GM12878 (cell line): Measurements from ENCODE around the gene INHBA. TPM values are rescaled to one million over a fixed set of nuclear protein-coding genes. Genes with fewer than 3 reads are reported as not detected.

Experiments
- ATAC-seq: fragments of 200-7000 bp; cut with Tn5 transposase; 3 replicates; pipeline ENCODE4 v1.9.1; 2020; ENCODE audit warnings: mild to moderate bottlenecking, moderate library complexity
- BruUV-seq: library from RNA; stranded (reverse); fragments of 400-500 nt; replicated peaks from 2 replicates; lab custom pipeline; 2021; lab: Mats Ljungman, UMichigan
- CTCF ChIA-PET: fragments of 300-600 bp; sonication (Branson Sonifier 250); formaldehyde crosslinking; extraction: SDS; loops from one replicate; lab custom pipeline; 2021; ENCODE audit warnings: inconsistent platforms; lab: Yijun Ruan, JAX
- POLR2A ChIA-PET: fragments of 350-600 bp; formaldehyde crosslinking; extraction: SDS; loops from one replicate; lab custom pipeline; 2021; ENCODE audit warnings: inconsistent platforms; lab: Charles Lee
- RAD21 ChIA-PET: fragments of 300-600 bp; sonication (Branson Sonifier 250); formaldehyde crosslinking; loops from one replicate; lab custom pipeline; 2023; ENCODE audit warnings: antibody characterized with exemption; ENCODE audit not compliant: unreplicated experiment; lab: Charles Lee
- SMC1A ChIA-PET: fragments of 300-600 bp; sonication (Branson Sonifier 250); formaldehyde crosslinking; loops from one replicate; lab custom pipeline; 2023; ENCODE audit not compliant: unreplicated experiment, uncharacterized antibody; lab: Charles Lee
- DNase-seq: peaks from one replicate; pipeline ENCODE4 v3.0.0-alpha.2; 2011; ENCODE audit warnings: low read depth, low spot score
- FAIRE-seq: peaks from 3 replicates; lab custom pipeline; 2011; peaks lifted over from hg19 to GRCh38; lab: Jason Lieb, UNC
- H2AFZ ChIP-seq: 2 replicates; pipeline ENCODE4 v1.6.0; 2011; ENCODE audit warnings: low read depth, low read length, control low read depth; ENCODE audit not compliant: control insufficient read depth
- H3K27ac ChIP-seq: 2 replicates; pipeline ENCODE4 v1.5.1; 2011; ENCODE audit warnings: control low read depth; ENCODE audit not compliant: control insufficient read depth, insufficient read depth
- H3K27me3 ChIP-seq, 2 experiments: replicated peaks in 1 of 2; 2 replicates each; pipeline versions ENCODE4 v1.6.0 to v1.6.1; 2011; ENCODE audit warnings: low read length in 1 of 2; ENCODE audit not compliant: control insufficient read depth in 2 of 2, insufficient read depth in 2 of 2
- H3K36me3 ChIP-seq, 2 experiments: 2 replicates each; pipeline ENCODE4 v1.5.1; 2011; ENCODE audit warnings: low read length in 1 of 2; ENCODE audit not compliant: control insufficient read depth in 2 of 2, insufficient read depth in 2 of 2
- H3K4me1 ChIP-seq: 2 replicates; pipeline ENCODE4 v1.6.1; 2011; ENCODE audit warnings: mild to moderate bottlenecking, low read length, moderate library complexity, mixed read lengths; ENCODE audit not compliant: control insufficient read depth, insufficient read depth
- H3K4me2 ChIP-seq: 2 replicates; pipeline ENCODE4 v1.6.0; 2011; ENCODE audit warnings: control low read depth; ENCODE audit not compliant: control insufficient read depth, insufficient read depth
- H3K4me3 ChIP-seq: fragments of 200-600 bp; sonication (generic); 2 replicates; pipeline ENCODE4 v1.5.1; 2016
- H3K79me2 ChIP-seq: 2 replicates; pipeline ENCODE4 v1.6.0; 2011; ENCODE audit warnings: low read length; ENCODE audit not compliant: control insufficient read depth, insufficient read depth
- H3K9ac ChIP-seq: 2 replicates; pipeline ENCODE4 v1.8.0; 2011; ENCODE audit warnings: low read length, control low read depth, mixed read lengths; ENCODE audit not compliant: control insufficient read depth, insufficient read depth
- H3K9me3 ChIP-seq: replicated peaks from 3 replicates; pipeline ENCODE4 v1.5.1; 2011; ENCODE audit warnings: mild to moderate bottlenecking, low read length; ENCODE audit not compliant: control insufficient read depth, insufficient read depth
- H4K20me1 ChIP-seq: 2 replicates; pipeline ENCODE4 v1.6.0; 2011; ENCODE audit not compliant: control insufficient read depth, insufficient read depth
- BCL11A ChIP-seq: IDR thresholded peaks from 2 replicates; pipeline ENCODE4 v1.6.1; 2011; ENCODE audit warnings: low read depth, low read length
- CUX1 ChIP-seq: IDR thresholded peaks from 2 replicates; pipeline ENCODE4 v1.6.1; 2012; ENCODE audit warnings: improper control_type of control experiment, low read depth, low read length; ENCODE audit not compliant: insufficient replicate concordance
- EGR1 ChIP-seq, 2 experiments: IDR thresholded peaks; 1 replicate in 1 of 2; 2 replicates in 1 of 2; pipeline ENCODE4 v1.6.1; 2011 to 2012; ENCODE audit warnings: low read depth in 2 of 2, low read length in 2 of 2, borderline replicate concordance in 1 of 2, mild to moderate bottlenecking in 1 of 2, moderate library complexity in 1 of 2
- FOS ChIP-seq: IDR thresholded peaks from 3 replicates; pipeline ENCODE4 v1.6.1; 2011; ENCODE audit warnings: borderline replicate concordance; ENCODE audit not compliant: insufficient read length; ENCODE audit errors: extremely low read depth
- FOXK2 ChIP-seq: fragments of 450-650 bp; IDR thresholded peaks from 2 replicates; pipeline ENCODE4 v1.6.1; 2017; ENCODE audit warnings: mild to moderate bottlenecking, moderate library complexity
- GATAD2B ChIP-seq: fragments of 450-650 bp; conservative IDR thresholded peaks from 2 replicates; pipeline ENCODE4 v1.6.1; 2017; ENCODE audit warnings: low read depth, mild to moderate bottlenecking, moderate library complexity
- IKZF2 ChIP-seq, 2 experiments: fragments of 450-650 bp; IDR thresholded peaks; 2 replicates each; pipeline ENCODE4 v1.6.1; 2017; ENCODE audit warnings: mild to moderate bottlenecking in 2 of 2, moderate library complexity in 2 of 2
- KDM1A ChIP-seq: fragments of 200-600 bp; sonication (generic); IDR thresholded peaks from 2 replicates; pipeline ENCODE4 v1.6.1; 2016; ENCODE audit warnings: borderline replicate concordance
- KLF5 ChIP-seq: fragments of 450-650 bp; IDR thresholded peaks from 2 replicates; pipeline ENCODE4 v1.6.1; 2014; ENCODE audit warnings: mild to moderate bottlenecking; ENCODE audit not compliant: partially characterized antibody
- LARP7 ChIP-seq: fragments of 450-650 bp; IDR thresholded peaks from 2 replicates; pipeline ENCODE4 v1.6.1; 2017; ENCODE audit warnings: mild to moderate bottlenecking
- NR2C2 ChIP-seq: IDR thresholded peaks from 2 replicates; pipeline ENCODE4 v1.6.1; 2011; ENCODE audit warnings: borderline replicate concordance, low read depth; ENCODE audit not compliant: control insufficient read depth, insufficient read length
- NR2F1 ChIP-seq: fragments of 450-650 bp; conservative IDR thresholded peaks from 2 replicates; pipeline ENCODE4 v1.6.1; 2017; ENCODE audit warnings: mild to moderate bottlenecking
- PAX8 ChIP-seq: fragments of 450-650 bp; IDR thresholded peaks from 2 replicates; pipeline ENCODE4 v1.6.1; 2017; ENCODE audit warnings: mild to moderate bottlenecking, moderate library complexity
- RBBP5 ChIP-seq: fragments of 200-600 bp; sonication (generic); conservative IDR thresholded peaks from 2 replicates; pipeline ENCODE4 v1.6.1; 2016
- SMC3 ChIP-seq: IDR thresholded peaks from 2 replicates; pipeline ENCODE4 v1.6.1; 2011; ENCODE audit warnings: low read length, improper control_type of control experiment, borderline replicate concordance
- ZSCAN29 ChIP-seq: fragments of 450-650 bp; IDR thresholded peaks from 2 replicates; pipeline ENCODE4 v1.6.1; 2017; ENCODE audit warnings: mild to moderate bottlenecking, moderate library complexity
- WGBS: methylation state at CpG from one replicate; pipeline ENCODE4 v1.1.6; 2016; ENCODE audit warnings: low lambda C conversion rate; ENCODE audit not compliant: insufficient replicate concordance, insufficient coverage; ENCODE audit errors: missing lambda C conversion rate; 5-methylcytosine and 5-hydroxymethylcytosine counted together
- in situ Hi-C: fragments of 300-500 bp; cut with MboI; formaldehyde crosslinking; loops from 9 replicates; pipeline ENCODE4 v1.14.3; 2018; ENCODE audit warnings: mixed read lengths
- intact Hi-C: fragments of 100-400 bp; cut with micrococcal nuclease; formaldehyde crosslinking; loops from one replicate; pipeline ENCODE4 v1.14.2; 2022; ENCODE audit not compliant: unreplicated experiment
- polyA plus RNA-seq, 11 experiments: library from polyadenylated mRNA; depleted of rRNA in 4 of 11; unstranded in 6 of 11; stranded (reverse) in 5 of 11; fragments of >200 nt; fragmentation: Nextera tagmentation in 4 of 11; fragmentation: Illumina TruSeq in 1 of 11; extraction: Ambion mirVana in 4 of 11; extraction: Trizol in 1 of 11; gene quantifications; 1 replicate in 1 of 11; 2 replicates in 10 of 11; pipeline versions ENCODE4 v1.2.1 to v1.2.3, GENCODE V29; 2011 to 2016; ENCODE audit warnings: inconsistent platforms in 2 of 11, missing spikeins in 2 of 11, low read depth in 1 of 11
- total RNA-seq, 4 experiments: library from RNA; depleted of rRNA in 3 of 4; stranded (reverse); fragments of >200 nt in 3 of 4; fragmentation: Illumina TruSeq in 1 of 4; extraction: Trizol in 1 of 4; gene quantifications; 2 replicates each; pipeline versions ENCODE4 v1.2.1 to v1.2.3, GENCODE V29; 2013 to 2021

INHBA gene
- total and polyA plus RNA-seq, 10 of the 15 experiments (the other 5 are each of a cell fraction or from before 2014, with no cell fraction given), result 0.04 to 0.05 (median 0.05) TPM; not detected in 6

- SMC1A ChIA-PET, result no interaction called here
Measured at GRCh38 chr7:41720886-41721285, 18.0 kb upstream of the INHBA start.

GRCh38 chr7:41720046-41720445, 17.2 kb upstream of the INHBA start:
- in situ Hi-C loops, result loop anchor here (25.0 kb wide), 1 partner anchor 1833 kb away; no protein-coding TSS in a partner anchor
- TF ChIP-seq CUX1, result no peak
- no peak for TF ChIP-seq FOS
- no peak for TF ChIP-seq LARP7
- no peak for TF ChIP-seq NR2C2
- TF ChIP-seq BCL11A, result no peak
- no peak for TF ChIP-seq SMC3
- TF ChIP-seq GATAD2B, result no peak
- TF ChIP-seq KLF5, result no peak
- TF ChIP-seq KDM1A, result no peak
- no peak for TF ChIP-seq NR2F1
- no peak for TF ChIP-seq EGR1 (IDR thresholded peaks at IDR 0.05; ENCODE audit: borderline replicate concordance in 1 of 2, low read depth in 2 of 2, low read length in 2 of 2)

More at GRCh38 chr7:41720886-41721285, 18.0 kb upstream of the INHBA start:
- no peak for ATAC-seq
- Histone ChIP-seq H3K4me2 (no peak overlapping the region), H3K36me3 (no peaks in the 10 kb centered on the region), H3K27me3 (no peaks in the 10 kb centered on the region; a peak in 1 of 4 replicates), H3K9ac (no peak overlapping the region), H3K27ac (no peak overlapping the region), H3K4me1 (no peaks in the 10 kb centered on the region), H2AFZ (no peak overlapping the region), H3K79me2 (no peaks in the 10 kb centered on the region)
- no TSS peak for BruUV-seq
- intact Hi-C loops, result no loop called here
- no peak for DNase-seq
- RAD21 ChIA-PET, result no interaction called here
- FAIRE-seq, result no peak
- CTCF ChIA-PET, result interaction anchor here (1.0 kb wide), 1 partner anchor 9 kb away, joined by 6 read pairs; no protein-coding TSS in a partner anchor
- in situ Hi-C loops, result loop anchor here (25.0 kb wide), 1 partner anchor 1834 kb away; no protein-coding TSS in a partner anchor
- POLR2A ChIA-PET, result no interaction called here
- TF ChIP-seq PAX8 (no peak), ZSCAN29 (no peak), IKZF2 (IDR thresholded peaks at IDR 0.05) (no peak), FOXK2 (no peak), RBBP5 (no peak)
- TF ChIP-seq, all 136 proteins: peak for 0
- H3K9me3 ChIP-seq, result no peaks in the 10 kb centered on the region
- 0% methylated on average over 1 of the region's 1 CpG for WGBS
- no peak overlapping the region for H3K4me3 ChIP-seq
- no peaks in the 10 kb centered on the region for H4K20me1 ChIP-seq

More at GRCh38 chr7:41720046-41720445, 17.2 kb upstream of the INHBA start:
- H3K4me3 ChIP-seq, result no peak overlapping the region
- 41% methylated on average over 4 of the region's 4 CpGs for WGBS
- BruUV-seq, result no TSS peak
- ChIA-PET POLR2A (no interaction called here), RAD21 (no interaction called here), SMC1A (no interaction called here), CTCF (interaction anchor here (2.9 kb wide), 1 partner anchor 13 kb away, joined by 17 read pairs; no protein-coding TSS in a partner anchor)
- no peaks in the 10 kb centered on the region; a peak in 1 of 4 replicates for H3K27me3 ChIP-seq
- no peaks in the 10 kb centered on the region for H4K20me1 ChIP-seq
- H3K27ac ChIP-seq, result no peak overlapping the region
- no peak for ATAC-seq
- no peak overlapping the region for H3K4me2 ChIP-seq
- DNase-seq, result no peak
- no peak overlapping the region for H3K9ac ChIP-seq
- no peaks in the 10 kb centered on the region for H3K9me3 ChIP-seq
- intact Hi-C loops, result no loop called here
- no peaks in the 10 kb centered on the region for H3K36me3 ChIP-seq
- H3K4me1 ChIP-seq, result no peaks in the 10 kb centered on the region
- no peak for FAIRE-seq
- no peak overlapping the region for H2AFZ ChIP-seq
- H3K79me2 ChIP-seq, result no peaks in the 10 kb centered on the region
